Left renal pelvis (tissue), 4 donors: ENCODE measurements around the gene NHERF2. TPM values are rescaled to one million over a fixed set of nuclear protein-coding genes. Genes with fewer than 3 reads are reported as not detected.

ENCODE experiments used
- DNase-seq, 4 donors: peaks; one replicate each; pipeline ENCODE4 v3.0.0-alpha.2; 2013; ENCODE audit warnings: low read depth in 4 of 4, low spot score in 3 of 4
- polyA plus RNA-seq, 4 donors: library from polyadenylated mRNA; unstranded; fragments of 120-200 nt; gene quantifications; one replicate each; pipeline ENCODE4 v1.2.1, GENCODE V29; 2013; ENCODE audit not compliant: insufficient read length in 4 of 4

The NHERF2 gene
- polyA plus RNA-seq, 4 donors, result 102 to 161 (median 104) TPM

DNA sequence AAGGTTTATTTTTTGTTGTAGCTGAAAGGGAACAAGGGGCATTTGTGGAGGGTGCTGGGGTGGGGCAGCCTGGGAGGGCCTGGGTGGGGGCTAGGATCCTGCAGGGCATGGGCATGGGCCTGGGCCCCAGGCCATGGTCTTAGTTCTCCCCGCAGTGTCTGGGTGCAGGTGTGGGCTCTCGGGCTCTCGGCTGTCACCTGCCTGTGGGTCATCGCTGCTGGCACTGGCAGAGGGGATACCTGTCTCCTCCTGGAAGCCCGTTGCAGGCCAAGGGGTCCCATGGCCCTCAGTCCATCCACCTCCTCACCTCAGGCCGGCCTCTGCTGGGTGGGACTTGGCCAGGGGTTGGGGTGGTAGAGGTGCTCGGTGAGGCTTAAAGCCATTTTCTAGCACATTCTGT lies 51.4 kb downstream of the NHERF2 start:
- DNase-seq, result no peak

DNA sequence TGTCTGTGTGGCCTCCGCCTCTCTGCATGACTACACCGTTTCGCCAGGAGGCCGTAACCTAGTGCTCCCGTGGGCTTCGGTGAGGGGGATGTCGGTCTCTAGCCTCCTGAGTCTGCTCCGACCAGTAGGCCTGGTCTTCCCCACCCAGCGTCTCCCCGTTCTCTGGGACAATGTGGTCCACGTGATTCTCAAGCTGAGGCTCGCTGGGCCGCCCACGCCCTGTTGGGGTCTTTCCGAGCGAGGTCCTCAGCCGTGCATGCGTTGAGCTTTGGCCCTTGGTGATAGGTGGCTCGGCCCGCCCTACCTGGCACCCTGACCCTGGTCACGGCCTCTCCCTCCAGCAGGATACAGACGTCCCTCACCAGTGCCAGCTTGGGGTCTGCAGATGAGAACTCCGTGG lies 52.0 kb downstream of the NHERF2 start:
- no peak for DNase-seq

DNA sequence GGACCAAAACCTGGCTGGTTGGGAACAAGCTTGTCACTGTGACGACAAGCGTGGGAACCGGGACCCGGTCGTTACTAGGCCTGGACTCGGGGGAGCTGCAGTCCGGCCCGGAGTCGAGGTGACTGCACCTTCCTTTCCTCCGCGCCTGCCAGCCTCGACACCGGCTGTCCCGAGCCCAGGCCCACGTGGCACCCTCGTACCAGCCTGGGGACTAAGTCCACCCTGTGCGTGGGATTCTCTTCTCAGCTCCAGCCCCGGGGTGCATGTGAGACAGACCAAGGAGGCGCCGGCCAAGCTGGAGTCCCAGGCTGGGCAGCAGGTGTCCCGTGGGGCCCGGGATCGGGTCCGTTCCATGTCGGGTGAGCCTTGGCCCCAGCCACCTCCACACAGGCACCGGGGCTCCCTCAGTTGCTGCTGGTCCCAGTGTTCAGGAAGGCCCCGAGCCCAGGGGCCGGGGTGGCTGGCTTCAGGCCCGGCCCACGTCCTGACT lies 52.7 kb downstream of the NHERF2 start:
- no peak for DNase-seq

DNA sequence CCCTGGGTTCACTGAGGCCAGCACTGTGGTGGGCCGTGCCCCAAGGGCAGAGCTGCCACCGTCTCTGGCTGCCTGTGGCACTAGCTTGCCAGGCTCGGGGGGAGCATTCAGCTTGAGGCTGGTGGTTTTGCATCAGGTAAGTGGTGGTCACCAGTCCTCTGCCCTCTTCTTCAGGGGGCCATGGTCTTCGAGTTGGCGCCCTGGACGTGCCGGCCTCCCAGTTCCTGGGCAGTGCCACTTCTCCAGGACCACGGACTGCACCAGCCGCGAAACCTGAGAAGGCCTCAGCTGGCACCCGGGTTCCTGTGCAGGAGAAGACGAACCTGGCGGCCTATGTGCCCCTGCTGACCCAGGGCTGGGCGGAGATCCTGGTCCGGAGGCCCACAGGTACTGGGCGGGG lies 53.3 kb downstream of the NHERF2 start:
- DNase-seq, result no peak

DNA sequence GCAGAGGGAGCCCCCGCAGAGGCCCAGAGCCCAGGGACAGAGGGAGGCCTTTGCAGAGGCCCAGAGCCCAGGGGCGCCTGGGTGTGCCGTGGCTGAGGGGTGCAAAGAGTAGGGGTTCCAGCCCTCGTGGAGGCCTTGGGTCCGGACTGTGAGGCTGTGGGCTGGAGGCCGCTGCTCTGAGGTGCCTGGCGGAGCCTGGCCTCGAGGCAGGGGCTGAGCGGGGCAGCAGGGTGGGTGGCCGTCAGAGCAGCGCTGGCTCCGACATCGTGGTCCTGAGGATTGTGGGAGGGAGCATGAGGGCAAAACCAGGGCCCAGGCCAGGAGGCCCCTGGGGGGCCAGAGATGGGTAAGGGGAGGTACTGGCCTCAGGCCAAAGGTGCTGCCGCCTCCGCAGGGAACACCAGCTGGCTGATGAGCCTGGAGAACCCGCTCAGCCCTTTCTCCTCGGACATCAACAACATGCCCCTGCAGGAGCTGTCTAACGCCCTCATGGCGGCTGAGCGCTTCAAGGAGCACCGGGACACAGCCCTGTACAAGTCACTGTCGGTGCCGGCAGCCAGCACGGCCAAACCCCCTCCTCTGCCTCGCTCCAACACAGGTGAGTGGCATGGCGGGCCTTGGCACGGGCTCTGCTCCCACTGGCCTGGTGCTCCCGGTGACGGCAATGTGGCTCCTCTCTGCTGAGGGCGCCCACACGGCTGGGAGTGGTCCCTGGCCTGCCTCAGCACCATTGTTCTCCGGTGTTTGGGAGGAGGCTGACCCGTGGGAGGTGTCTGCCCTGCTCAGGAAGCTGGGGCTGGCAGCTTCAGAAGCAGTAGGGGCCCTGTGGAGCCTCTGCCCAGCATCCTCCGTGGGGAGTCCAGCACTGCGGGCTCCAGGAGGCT lies 54.7 kb downstream of the NHERF2 start:
- DNase-seq, result no peak

DNA sequence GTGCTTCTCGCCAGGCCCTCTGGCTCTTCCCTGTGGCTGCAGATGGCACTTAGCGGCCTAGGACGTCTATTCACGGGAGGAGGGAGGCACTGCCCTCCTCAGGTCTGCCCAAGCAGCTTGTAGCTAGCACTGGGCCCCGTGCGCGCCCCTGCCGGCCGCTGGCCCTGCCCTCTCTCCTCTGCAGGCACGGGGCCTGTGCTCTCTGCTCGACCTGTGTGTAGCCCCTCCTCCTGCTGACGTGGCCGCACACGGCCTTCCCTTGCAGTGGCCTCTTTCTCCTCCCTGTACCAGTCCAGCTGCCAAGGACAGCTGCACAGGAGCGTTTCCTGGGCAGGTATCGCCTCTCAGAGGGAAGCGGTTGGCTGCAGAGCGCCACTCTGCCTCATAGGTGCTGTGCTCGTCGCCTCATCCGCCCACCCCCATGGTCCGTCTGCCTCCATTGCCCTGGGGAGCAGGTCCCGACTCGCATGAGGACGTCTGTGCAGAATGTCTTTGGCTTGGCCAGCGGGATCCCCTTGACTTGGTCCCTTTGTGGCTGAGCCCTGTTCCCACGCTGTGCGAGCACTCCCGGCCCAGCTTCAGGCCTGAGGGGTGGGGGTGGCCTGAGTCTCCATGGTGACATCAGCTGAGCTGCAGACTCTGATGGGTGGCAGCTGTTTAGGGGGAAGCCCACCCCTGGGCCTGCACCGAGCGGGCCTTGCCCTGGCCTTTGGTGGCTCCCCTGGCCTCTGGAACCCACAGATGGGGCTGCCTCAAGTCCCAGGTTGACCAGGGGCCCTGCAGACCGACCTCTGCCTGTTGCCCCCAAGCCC lies 55.7 kb downstream of the NHERF2 start:
- peak; percentile 54 to 73 (median 66) for DNase-seq

DNA sequence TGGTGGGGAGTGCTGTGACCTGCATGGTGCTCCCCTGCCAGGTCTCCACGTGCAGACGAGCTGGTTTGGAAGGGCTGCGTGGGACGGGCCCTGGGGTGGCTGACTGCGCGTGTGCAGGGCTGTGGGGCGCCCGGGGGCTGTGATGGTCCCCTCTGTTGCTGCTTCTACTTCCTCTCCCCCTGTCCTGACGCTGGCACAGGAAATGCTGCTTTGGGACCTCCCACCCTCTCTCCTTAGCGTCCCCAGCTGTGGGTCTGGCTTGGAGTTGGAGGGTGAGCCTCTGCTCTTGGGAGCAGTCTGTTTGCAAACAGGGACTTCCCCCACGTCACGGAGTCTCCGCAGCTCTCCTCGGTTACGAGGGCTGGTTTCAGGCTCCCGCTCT lies 56.3 kb downstream of the NHERF2 start:
- peak in 2 of 4 donors; percentile 57 to 62 for DNase-seq

DNA sequence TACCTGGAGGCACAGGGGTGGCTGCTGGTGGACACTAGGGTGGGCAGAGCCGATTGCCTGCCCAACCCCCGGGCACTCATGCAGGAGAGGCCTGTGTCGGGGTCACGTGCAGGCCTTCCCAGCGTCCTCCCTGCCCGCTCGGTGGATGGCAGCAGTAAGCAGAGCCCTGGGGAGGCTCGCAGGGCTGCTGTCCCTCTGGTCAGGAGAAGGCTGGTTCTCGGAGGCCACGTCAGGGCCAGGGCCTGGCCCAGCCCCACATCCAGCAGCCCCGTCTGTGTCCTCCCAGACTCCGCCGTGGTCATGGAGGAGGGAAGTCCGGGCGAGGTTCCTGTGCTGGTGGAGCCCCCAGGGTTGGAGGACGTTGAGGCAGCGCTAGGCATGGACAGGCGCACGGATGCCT lies 56.7 kb downstream of the NHERF2 start:
- DNase-seq, result no peak

DNA sequence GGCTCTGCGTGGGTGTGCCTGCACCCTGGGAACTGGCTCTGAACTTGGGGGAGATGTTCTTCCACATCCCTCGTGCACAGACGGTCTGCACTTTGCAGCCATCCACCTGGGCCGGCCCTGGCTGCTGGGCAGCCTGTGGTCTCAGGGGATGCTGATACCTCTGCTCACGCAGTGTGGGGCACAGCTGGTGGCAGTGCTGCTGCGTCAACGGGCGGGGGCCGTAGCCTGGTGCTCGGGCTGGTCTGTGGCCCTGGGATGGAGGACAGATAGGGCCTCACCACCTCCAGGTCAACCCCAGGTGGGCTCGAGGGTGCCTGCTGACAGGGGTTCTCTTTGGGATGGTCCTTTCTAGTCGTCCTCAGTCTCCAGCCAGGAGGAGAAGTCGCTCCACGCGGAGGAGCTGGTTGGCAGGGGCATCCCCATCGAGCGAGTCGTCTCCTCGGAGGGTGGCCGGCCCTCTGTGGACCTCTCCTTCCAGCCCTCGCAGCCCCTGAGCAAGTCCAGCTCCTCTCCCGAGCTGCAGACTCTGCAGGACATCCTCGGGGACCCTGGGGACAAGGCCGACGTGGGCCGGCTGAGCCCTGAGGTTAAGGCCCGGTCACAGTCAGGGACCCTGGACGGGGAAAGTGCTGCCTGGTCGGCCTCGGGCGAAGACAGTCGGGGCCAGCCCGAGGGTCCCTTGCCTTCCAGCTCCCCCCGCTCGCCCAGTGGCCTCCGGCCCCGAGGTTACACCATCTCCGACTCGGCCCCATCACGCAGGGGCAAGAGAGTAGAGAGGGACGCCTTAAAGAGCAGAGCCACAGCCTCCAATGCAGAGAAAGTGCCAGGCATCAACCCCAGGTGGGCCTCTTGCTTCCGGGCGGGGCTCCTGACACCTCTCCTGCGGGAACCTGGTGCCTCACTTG lies 57.4 kb downstream of the NHERF2 start:
- no peak for DNase-seq

DNA sequence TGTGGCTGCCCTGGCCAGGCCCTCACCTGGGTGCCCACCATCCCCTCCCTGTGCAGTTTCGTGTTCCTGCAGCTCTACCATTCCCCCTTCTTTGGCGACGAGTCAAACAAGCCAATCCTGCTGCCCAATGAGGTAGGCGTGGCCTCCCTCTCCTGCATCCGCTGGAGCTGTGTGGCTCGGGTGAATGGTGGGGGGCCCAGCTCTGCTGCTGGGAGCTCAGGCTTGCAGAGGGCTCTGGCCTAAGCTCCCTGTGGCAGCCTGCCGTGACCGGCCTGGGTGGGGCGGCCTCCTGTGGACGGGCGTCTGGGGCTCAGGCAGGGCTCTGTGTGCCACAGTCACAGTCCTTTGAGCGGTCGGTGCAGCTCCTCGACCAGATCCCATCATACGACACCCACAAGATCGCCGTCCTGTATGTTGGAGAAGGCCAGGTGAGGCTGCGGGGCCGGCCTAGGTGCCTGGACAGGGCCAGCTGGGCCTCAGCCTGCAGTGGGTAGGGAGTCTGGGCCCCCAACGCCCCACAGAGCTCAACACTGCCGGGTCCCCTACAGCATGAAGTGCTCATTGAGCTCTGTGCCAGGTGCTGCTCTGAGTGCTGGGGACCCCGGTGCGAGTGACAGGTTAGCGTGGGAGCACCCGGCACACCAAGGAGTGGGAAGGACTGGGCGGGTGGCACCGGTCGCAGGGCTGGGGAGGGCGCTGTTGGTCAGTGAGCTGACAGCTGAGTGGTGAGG lies 58.4 kb downstream of the NHERF2 start:
- DNase-seq, result no peak

DNA sequence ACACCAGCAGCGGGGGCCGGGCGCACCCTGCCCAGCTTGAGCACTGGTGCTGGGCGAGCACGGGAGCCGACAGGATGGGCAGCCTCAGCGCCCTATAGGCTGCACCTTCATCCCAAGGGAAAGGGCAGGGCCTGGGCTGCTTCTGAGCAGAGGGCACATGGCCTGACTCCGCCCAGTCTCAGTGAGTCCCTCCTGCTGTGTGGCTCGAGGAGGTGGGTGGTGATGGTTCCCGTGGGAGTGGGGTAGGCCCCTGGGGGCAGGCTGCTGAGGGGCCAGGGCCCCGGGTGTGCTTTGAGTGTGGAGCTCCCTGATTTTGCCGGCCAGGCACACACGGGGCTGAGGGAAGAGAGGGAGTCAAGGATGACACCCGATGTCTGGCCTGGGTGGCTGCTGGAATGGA lies 59.0 kb downstream of the NHERF2 start:
- no peak for DNase-seq

DNA sequence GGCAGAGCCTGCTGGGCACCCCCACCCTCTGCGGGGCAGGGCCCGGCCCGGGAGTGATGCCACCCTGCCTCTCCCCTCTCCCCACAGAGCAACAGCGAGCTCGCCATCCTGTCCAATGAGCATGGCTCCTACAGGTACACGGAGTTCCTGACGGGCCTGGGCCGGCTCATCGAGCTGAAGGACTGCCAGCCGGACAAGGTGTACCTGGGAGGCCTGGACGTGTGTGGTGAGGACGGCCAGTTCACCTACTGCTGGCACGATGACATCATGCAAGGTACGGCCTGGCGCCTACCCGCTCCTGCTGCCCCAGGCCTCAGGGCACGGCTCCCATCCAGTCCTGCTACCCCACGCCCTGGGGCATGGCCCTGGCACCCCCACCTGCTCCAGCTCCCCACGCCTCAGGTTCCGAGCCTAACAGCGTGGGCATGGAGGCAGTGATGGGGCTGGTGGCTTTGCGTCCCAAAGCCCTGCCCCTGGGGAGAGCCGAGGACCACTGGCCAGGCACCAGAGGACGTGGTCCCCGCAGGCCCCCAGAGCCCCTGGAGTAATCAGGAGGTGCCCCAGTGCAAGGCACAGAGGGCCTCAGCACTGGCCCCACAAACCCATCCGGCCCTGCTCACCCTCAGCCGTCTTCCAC lies 59.5 kb downstream of the NHERF2 start:
- DNase-seq, result no peak

DNA sequence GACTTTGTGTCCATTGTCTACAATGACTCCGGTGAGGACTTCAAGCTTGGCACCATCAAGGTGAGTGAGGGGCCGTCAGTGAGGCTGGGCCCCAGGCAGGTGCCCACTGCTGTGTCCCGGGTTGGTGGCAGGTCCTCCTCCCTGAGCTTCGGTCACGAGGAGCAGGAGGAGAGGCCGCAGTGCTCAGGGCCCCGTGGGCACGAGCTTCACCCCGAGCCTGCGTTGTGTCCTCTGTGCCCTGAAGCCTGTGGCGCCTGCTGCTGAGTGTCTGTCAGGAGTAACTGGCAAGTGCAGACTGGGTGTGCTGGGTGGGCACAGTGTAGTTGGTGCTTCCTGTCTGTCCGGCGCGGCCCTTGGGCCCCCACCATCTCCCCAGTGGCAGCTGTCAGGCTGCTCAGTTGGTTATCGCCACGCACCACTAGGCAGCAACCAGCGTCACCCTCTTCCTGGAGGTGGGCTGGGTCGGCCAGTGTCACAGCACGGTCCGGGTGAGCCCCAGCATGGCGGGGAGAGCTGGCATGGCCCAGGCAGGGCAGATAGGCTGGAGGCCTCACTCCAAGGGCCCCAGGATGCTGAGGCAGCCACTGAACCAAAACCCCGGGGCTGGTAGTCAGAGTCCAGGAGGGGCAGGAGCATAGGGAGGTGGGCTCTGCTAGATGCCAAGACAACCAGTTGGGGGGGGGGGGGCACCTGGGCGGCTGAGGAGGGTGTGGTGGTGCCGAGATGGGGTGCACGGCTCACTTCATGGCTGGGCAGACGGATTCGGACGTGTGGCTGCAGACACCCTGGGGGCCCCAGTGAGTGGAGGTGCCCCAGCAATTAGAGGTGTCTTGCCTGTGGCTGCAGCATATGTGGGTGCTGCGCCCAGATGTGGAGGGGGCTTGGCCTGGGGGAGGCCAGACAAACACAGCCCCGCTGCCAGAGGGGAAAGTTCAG lies 60.4 kb downstream of the NHERF2 start:
- no peak for DNase-seq

DNA sequence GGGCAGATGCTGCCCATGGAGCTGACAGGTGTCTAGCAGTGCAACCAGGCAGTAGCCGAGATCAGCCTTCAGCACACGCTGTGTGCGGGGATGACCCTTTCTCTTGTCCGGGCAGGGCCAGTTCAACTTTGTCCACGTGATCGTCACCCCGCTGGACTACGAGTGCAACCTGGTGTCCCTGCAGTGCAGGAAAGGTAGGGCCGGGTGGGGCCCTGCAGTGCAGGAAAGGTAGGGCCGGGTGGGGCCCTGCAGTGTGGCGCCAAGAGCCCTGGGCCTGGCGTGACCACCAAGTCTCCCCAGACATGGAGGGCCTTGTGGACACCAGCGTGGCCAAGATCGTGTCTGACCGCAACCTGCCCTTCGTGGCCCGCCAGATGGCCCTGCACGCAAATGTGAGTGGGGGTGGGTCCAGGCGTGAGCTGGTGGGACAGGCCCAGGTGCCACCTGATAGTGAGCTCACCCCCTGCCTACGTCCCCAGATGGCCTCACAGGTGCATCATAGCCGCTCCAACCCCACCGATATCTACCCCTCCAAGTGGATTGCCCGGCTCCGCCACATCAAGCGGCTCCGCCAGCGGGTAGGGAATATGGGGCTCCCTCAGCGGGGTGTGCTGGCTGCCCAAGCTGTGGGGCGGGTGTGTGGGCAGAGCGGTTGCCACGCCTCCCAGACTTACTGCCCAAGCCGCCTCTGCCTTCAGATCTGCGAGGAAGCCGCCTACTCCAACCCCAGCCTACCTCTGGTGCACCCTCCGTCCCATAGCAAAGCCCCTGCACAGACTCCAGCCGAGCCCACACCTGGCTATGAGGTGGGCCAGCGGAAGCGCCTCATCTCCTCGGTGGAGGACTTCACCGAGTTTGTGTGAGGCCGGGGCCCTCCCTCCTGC lies 61.3 kb downstream of the NHERF2 start:
- DNase-seq, result no peak
